ENCODE data around the gene SRC. TPM values are rescaled to one million over a fixed set of nuclear protein-coding genes. Genes with fewer than 3 reads are reported as not detected.

SRC gene
- total and polyA plus RNA-seq, 2 donors (not counting 3 experiments of a cell fraction or from before 2014, with no cell fraction given): 22.6 to 29.4 TPM

DNA sequence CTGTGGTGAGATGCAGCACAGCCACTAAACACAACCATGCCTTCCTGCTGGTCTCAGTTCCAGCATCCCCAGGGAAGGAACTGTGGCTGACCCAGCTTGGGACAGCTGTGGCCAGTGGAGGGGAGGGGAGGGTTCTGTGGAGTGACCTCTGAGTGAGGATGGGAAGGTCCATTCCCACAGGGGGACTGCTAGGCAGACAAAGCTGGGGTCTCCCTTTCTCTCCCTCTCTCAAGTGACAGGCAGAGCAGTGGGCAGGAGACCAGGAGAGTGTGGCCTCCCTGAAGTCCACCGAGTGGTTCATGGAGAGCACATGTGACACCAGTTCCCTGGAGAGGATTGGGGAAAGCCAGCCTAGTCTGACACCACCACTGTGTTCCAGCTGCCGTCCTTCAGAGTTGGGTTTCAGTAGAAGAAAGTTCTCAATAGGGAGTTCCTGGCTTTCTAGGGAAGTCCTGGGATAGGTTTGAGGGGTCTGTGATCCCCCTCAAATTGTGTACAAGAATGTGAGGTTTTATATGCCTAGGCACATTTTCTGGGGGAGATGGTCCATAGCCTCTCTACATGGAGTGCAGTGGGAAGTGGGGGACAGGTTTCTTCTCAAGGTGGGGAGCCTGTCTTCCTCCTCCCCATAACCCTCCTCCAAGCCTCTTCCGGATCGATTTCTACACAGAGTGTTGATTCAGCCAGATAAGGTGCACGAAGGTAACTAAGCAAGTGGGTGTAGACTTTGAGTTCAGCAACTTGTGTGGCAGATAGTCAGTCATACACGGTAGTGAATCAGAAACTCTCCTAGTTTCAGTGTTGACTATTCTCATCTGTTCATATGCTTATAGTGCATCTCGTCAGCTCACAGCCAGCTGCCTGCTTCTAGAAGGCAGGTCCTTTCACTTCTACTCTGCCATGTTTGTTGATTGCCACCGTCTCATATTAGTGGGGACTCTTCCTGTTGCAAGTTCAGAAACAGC is 37.6 kb upstream of the SRC start:
- no TSS peak for BruUV-seq (replicated peaks)
- H3K27me3 ChIP-seq (ENCODE audit: control insufficient read depth in 2 of 2, insufficient read depth in 2 of 2, low read length in 2 of 2): no peaks in the 10 kb centered on the region
- H3K9me1 ChIP-seq (replicated peaks; ENCODE audit: control insufficient read depth, extremely low read depth, insufficient read depth, low read length): no peaks in the 10 kb centered on the region
- intact Hi-C loops (cut with micrococcal nuclease) (no loop called here), dilution Hi-C loops (cut with MboI; ENCODE audit: extremely low pct_ligation_motif_present, low sequenced_read_pairs) (no loop called here)
- H3K4me1 ChIP-seq (ENCODE audit: control insufficient read depth, extremely low read depth, insufficient read depth, low read length): no peaks in the 10 kb centered on the region
- no peak overlapping the region for H3K27ac ChIP-seq (ENCODE audit: insufficient read depth, low read depth, low read length)
- H3K4me2 ChIP-seq (ENCODE audit: insufficient read depth, low read length): no peak overlapping the region
- ChIA-PET POLR2A (no interaction called here), CTCF (no interaction called here)
- H3K36me3 ChIP-seq (ENCODE audit: control insufficient read depth in 2 of 2, extremely low read depth in 1 of 2, insufficient read depth in 2 of 2, low read length in 2 of 2): peaks cover 4 to 9% of the 10 kb centered on the region in 2 experiments
- H4K20me1 ChIP-seq (replicated peaks; ENCODE audit: control insufficient read depth, extremely low read depth, insufficient read depth, low read length): no peaks in the 10 kb centered on the region
- FAIRE-seq: no peak
- H2AFZ ChIP-seq (ENCODE audit: low read depth, low read length): no peak overlapping the region
- no peak for TF ChIP-seq FOS (IDR thresholded peaks at IDR 0.05; ENCODE audit: borderline replicate concordance, insufficient read depth, low read length)
- no peak for TF ChIP-seq MYC (IDR thresholded peaks at IDR 0.05; ENCODE audit: low read depth, low read length)
- no peak for TF ChIP-seq POLR2A (IDR thresholded peaks at IDR 0.05; ENCODE audit: low read depth, low read length)
- TF ChIP-seq JUN (IDR thresholded peaks at IDR 0.05; ENCODE audit: borderline replicate concordance, insufficient read depth, insufficient read length, low read depth): no peak
- no peak for TF ChIP-seq EZH2 (IDR thresholded peaks at IDR 0.05; ENCODE audit: borderline replicate concordance, low read depth, low read length, severe bottlenecking)
- no peak for TF ChIP-seq GATA2 (IDR thresholded peaks at IDR 0.05; ENCODE audit: insufficient read depth, insufficient read length, low read depth, low read length)
- TF ChIP-seq POLR2AphosphoS5 (IDR thresholded peaks at IDR 0.05; ENCODE audit: insufficient read depth, low read depth, low read length): no peak
- TF ChIP-seq, protein P1, sequence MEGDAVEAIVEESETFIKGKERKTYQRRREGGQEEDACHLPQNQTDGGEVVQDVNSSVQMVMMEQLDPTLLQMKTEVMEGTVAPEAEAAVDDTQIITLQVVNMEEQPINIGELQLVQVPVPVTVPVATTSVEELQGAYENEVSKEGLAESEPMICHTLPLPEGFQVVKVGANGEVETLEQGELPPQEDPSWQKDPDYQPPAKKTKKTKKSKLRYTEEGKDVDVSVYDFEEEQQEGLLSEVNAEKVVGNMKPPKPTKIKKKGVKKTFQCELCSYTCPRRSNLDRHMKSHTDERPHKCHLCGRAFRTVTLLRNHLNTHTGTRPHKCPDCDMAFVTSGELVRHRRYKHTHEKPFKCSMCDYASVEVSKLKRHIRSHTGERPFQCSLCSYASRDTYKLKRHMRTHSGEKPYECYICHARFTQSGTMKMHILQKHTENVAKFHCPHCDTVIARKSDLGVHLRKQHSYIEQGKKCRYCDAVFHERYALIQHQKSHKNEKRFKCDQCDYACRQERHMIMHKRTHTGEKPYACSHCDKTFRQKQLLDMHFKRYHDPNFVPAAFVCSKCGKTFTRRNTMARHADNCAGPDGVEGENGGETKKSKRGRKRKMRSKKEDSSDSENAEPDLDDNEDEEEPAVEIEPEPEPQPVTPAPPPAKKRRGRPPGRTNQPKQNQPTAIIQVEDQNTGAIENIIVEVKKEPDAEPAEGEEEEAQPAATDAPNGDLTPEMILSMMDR (IDR thresholded peaks at IDR 0.05; ENCODE audit: extremely low read depth in 1 of 2, insufficient read depth in 1 of 2, low read depth in 1 of 2, low read length in 2 of 2): no peak
- TF ChIP-seq, protein P2, sequence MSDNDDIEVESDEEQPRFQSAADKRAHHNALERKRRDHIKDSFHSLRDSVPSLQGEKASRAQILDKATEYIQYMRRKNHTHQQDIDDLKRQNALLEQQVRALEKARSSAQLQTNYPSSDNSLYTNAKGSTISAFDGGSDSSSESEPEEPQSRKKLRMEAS (IDR thresholded peaks at IDR 0.05; ENCODE audit: insufficient read depth, insufficient read length): no peak
- peaks cover 2% of the 10 kb centered on the region for H3K79me2 ChIP-seq (ENCODE audit: control insufficient read depth, insufficient read depth, low read length)
- H3K4me3 ChIP-seq (replicated peaks in 1 of 3; ENCODE audit: insufficient read depth in 1 of 3, low read depth in 1 of 3, low read length in 3 of 3): no peak overlapping the region
- no peak for DNase-seq (ENCODE audit: low read depth, low spot score)
- H3K9me3 ChIP-seq (replicated peaks; ENCODE audit: control insufficient read depth, insufficient read depth, low read length): no peaks in the 10 kb centered on the region
- no peak overlapping the region for H3K9ac ChIP-seq (replicated peaks; ENCODE audit: extremely low read depth, insufficient read depth, low read length)

All from endothelial cell of umbilical vein (primary cell).